Measurements from ENCODE around the gene ATP8A2.
A peak's percentile ranks its signal among the peaks of the same experiment; 100 is the strongest.

ATP8A2 gene

GRCh38 chr13:25958986-25959385, 587.2 kb downstream of the ATP8A2 start:
- Histone ChIP-seq H3K4me1 (ENCODE audit: control insufficient read depth, insufficient read depth, low read length) (no peaks in the 10 kb centered on the region), H3K36me3 (ENCODE audit: control insufficient read depth, insufficient read depth, low read length) (no peaks in the 10 kb centered on the region), H3K27ac (ENCODE audit: low read depth, low read length) (no peak overlapping the region), H3K4me3 (ENCODE audit: low read depth, low read length) (no peak overlapping the region), H3K27me3 (ENCODE audit: control insufficient read depth, insufficient read depth, low read length) (no peaks in the 10 kb centered on the region), H3K9me3 (ENCODE audit: control insufficient read depth, insufficient read depth, low read length) (no peaks in the 10 kb centered on the region), H3K9ac (ENCODE audit: low read depth, low read length) (no peak overlapping the region)

GRCh38 chr13:25961294-25961693, 589.5 kb downstream of the ATP8A2 start:
- Histone ChIP-seq H3K4me3 (ENCODE audit: low read depth, low read length) (no peak overlapping the region), H3K4me1 (ENCODE audit: control insufficient read depth, insufficient read depth, low read length) (no peaks in the 10 kb centered on the region), H3K9me3 (ENCODE audit: control insufficient read depth, insufficient read depth, low read length) (no peaks in the 10 kb centered on the region), H3K9ac (ENCODE audit: low read depth, low read length) (no peak overlapping the region), H3K36me3 (ENCODE audit: control insufficient read depth, insufficient read depth, low read length) (no peaks in the 10 kb centered on the region), H3K27me3 (ENCODE audit: control insufficient read depth, insufficient read depth, low read length) (no peaks in the 10 kb centered on the region), H3K27ac (ENCODE audit: low read depth, low read length) (no peak overlapping the region)

DNA sequence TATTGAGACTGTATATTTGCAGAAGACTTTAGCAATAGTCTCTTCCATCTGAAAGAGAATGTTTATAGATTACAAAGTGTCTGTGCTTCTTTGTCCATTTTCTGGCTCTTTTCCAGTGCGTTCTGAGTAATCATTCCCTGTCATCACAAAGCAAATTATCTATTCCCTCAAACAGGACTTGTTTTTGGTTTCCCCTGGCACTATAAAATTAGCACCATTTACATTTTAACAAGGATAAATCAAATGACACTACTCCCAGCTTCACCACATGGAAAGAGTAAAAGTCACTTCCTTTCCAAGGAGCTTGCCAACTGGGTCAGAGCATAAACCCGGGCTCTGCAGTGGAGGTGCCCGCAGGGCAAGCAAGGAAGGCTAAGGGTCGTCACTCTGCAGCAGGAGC, 591.9 kb downstream of the ATP8A2 start:
- Histone ChIP-seq H3K4me1 (ENCODE audit: control insufficient read depth, insufficient read depth, low read length) (peaks cover 9% of the 10 kb centered on the region; the same call in 1 of the 2 replicates), H3K9me3 (ENCODE audit: control insufficient read depth, insufficient read depth, low read length) (no peaks in the 10 kb centered on the region), H3K36me3 (ENCODE audit: control insufficient read depth, insufficient read depth, low read length) (no peaks in the 10 kb centered on the region), H3K4me3 (ENCODE audit: low read depth, low read length) (no peak overlapping the region), H3K9ac (ENCODE audit: low read depth, low read length) (no peak overlapping the region), H3K27ac (ENCODE audit: low read depth, low read length) (no peak overlapping the region), H3K27me3 (ENCODE audit: control insufficient read depth, insufficient read depth, low read length) (peaks cover 4% of the 10 kb centered on the region; the same call in 1 of the 2 replicates)

GRCh38 chr13:25965596-25965995, 593.8 kb downstream of the ATP8A2 start:
- Histone ChIP-seq H3K36me3 (ENCODE audit: control insufficient read depth, insufficient read depth, low read length) (no peaks in the 10 kb centered on the region), H3K9me3 (ENCODE audit: control insufficient read depth, insufficient read depth, low read length) (no peaks in the 10 kb centered on the region), H3K27me3 (ENCODE audit: control insufficient read depth, insufficient read depth, low read length) (peaks cover 12% of the 10 kb centered on the region; the same call in 1 of the 2 replicates)

GRCh38 chr13:25966086-25966485, 594.3 kb downstream of the ATP8A2 start:
- H3K27ac ChIP-seq (ENCODE audit: low read depth, low read length): no peak overlapping the region
- H3K9ac ChIP-seq (ENCODE audit: low read depth, low read length): no peak overlapping the region
- no peaks in the 10 kb centered on the region for H3K36me3 ChIP-seq (ENCODE audit: control insufficient read depth, insufficient read depth, low read length)
- H3K4me3 ChIP-seq (ENCODE audit: low read depth, low read length): no peak overlapping the region
- peaks cover 19% of the 10 kb centered on the region for H3K4me1 ChIP-seq (ENCODE audit: control insufficient read depth, insufficient read depth, low read length)
- no peaks in the 10 kb centered on the region for H3K9me3 ChIP-seq (ENCODE audit: control insufficient read depth, insufficient read depth, low read length)
- peaks cover 12% of the 10 kb centered on the region; the same call in 1 of the 2 replicates for H3K27me3 ChIP-seq (ENCODE audit: control insufficient read depth, insufficient read depth, low read length)

More at GRCh38 chr13:25965596-25965995, 593.8 kb downstream of the ATP8A2 start:
- Histone ChIP-seq H3K4me3 (ENCODE audit: low read depth, low read length) (no peak overlapping the region), H3K9ac (ENCODE audit: low read depth, low read length) (no peak overlapping the region), H3K4me1 (ENCODE audit: control insufficient read depth, insufficient read depth, low read length) (peaks cover 14% of the 10 kb centered on the region), H3K27ac (ENCODE audit: low read depth, low read length) (no peak overlapping the region)

DNA sequence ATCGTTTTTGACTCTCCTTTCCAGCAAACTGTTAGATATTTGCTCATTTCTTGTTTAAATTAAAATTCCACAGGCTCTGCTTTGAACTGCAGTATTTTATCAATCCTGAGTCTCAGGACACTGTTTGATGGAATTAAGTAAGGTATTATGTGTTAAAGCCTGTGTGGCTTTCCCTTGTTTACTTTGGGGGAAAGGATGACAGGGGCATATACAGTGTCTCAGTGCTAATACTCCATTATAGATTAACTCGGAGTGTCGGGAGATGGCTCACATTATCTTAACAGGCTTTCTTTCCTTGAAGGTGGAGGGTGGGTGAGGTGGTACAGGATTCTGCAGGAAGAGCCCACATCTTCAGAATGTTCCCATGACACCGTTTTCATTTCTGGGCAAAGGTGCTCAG, 595.4 kb downstream of the ATP8A2 start:
- Histone ChIP-seq H3K27me3 (ENCODE audit: control insufficient read depth, insufficient read depth, low read length) (peaks cover 13% of the 10 kb centered on the region; the same call in 1 of the 2 replicates), H3K9ac (ENCODE audit: low read depth, low read length) (no peak overlapping the region), H3K36me3 (ENCODE audit: control insufficient read depth, insufficient read depth, low read length) (no peaks in the 10 kb centered on the region), H3K4me3 (ENCODE audit: low read depth, low read length) (no peak overlapping the region), H3K9me3 (ENCODE audit: control insufficient read depth, insufficient read depth, low read length) (no peaks in the 10 kb centered on the region), H3K4me1 (ENCODE audit: control insufficient read depth, insufficient read depth, low read length) (peaks cover 28% of the 10 kb centered on the region), H3K27ac (ENCODE audit: low read depth, low read length) (no peak overlapping the region)

- Histone ChIP-seq H3K4me1 (ENCODE audit: control insufficient read depth, insufficient read depth, low read length) (peaks cover 48% of the 10 kb centered on the region), H3K9me3 (ENCODE audit: control insufficient read depth, insufficient read depth, low read length) (no peaks in the 10 kb centered on the region), H3K36me3 (ENCODE audit: control insufficient read depth, insufficient read depth, low read length) (no peaks in the 10 kb centered on the region), H3K27ac (ENCODE audit: low read depth, low read length) (peak overlapping the region; percentile 65), H3K27me3 (ENCODE audit: control insufficient read depth, insufficient read depth, low read length) (peaks cover 22% of the 10 kb centered on the region), H3K9ac (ENCODE audit: low read depth, low read length) (no peak overlapping the region), H3K4me3 (ENCODE audit: low read depth, low read length) (no peak overlapping the region)
Observed at GRCh38 chr13:25971047-25971446, 599.3 kb downstream of the ATP8A2 start.

DNA sequence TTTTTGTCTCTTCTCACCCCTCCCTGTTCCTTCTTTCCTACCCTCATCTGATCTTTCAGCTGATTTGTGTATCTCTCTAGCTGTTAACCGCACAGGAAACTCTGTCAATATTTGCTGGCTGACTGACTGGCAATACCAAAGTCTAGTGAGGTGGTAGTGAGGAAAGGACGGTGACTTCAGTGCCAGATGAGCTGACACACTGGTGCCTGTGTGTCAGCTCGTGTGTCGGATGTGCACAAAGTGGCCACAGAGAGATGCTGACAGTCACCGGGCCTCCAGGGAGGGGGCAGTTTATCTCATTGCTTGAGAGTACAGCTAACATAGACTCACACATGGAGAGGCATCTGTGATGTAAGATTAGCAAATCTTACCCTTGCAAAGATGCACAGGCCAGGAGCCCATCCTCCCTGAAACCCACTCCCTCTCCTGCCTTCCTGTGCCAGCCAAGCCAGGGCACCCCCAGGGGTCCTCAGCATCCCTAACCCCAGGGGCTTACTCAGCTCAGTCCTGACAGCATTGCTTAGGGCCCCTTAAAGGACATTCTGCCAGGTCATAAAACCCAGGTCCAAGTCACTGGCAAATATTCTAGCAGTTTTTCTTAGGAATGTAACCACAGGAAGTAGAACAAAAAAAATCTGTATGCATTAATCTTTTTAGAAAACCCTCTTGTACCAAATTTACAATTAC, 599.8 kb downstream of the ATP8A2 start:
- peak overlapping the region; percentile 65 for H3K27ac ChIP-seq (ENCODE audit: low read depth, low read length)
- H3K4me1 ChIP-seq (ENCODE audit: control insufficient read depth, insufficient read depth, low read length): peaks cover 51% of the 10 kb centered on the region
- H3K27me3 ChIP-seq (ENCODE audit: control insufficient read depth, insufficient read depth, low read length): peaks cover 22% of the 10 kb centered on the region
- H3K4me3 ChIP-seq (ENCODE audit: low read depth, low read length): no peak overlapping the region
- H3K9me3 ChIP-seq (ENCODE audit: control insufficient read depth, insufficient read depth, low read length): no peaks in the 10 kb centered on the region
- H3K9ac ChIP-seq (ENCODE audit: low read depth, low read length): no peak overlapping the region
- no peaks in the 10 kb centered on the region for H3K36me3 ChIP-seq (ENCODE audit: control insufficient read depth, insufficient read depth, low read length)

DNA sequence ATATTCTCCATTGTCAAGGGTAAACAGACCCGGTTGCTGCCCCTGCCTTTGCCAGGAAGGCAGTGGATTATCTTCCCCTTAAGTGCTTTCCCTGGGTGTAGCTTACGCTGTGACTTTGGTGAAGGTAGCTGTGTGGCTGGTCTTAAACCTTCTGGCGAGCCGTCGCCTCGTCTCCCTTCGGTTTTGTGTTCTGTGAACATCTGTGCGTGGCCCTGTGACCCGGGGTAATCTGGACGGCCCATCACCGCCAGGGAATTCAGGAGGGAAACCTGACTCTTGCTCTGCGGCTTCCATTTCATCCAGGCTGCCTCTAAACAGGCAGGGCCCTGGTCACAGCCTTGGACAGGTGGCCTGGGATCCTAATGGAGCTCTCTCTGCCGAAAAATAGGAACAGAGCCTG, 601.3 kb downstream of the ATP8A2 start:
- H3K4me1 ChIP-seq (ENCODE audit: control insufficient read depth, insufficient read depth, low read length): peaks cover 57% of the 10 kb centered on the region
- no peaks in the 10 kb centered on the region for H3K36me3 ChIP-seq (ENCODE audit: control insufficient read depth, insufficient read depth, low read length)
- H3K27me3 ChIP-seq (ENCODE audit: control insufficient read depth, insufficient read depth, low read length): peaks cover 19% of the 10 kb centered on the region
- no peak overlapping the region for H3K9ac ChIP-seq (ENCODE audit: low read depth, low read length)
- H3K4me3 ChIP-seq (ENCODE audit: low read depth, low read length): no peak overlapping the region
- no peaks in the 10 kb centered on the region for H3K9me3 ChIP-seq (ENCODE audit: control insufficient read depth, insufficient read depth, low read length)
- H3K27ac ChIP-seq (ENCODE audit: low read depth, low read length): no peak overlapping the region

- Histone ChIP-seq H3K4me3 (ENCODE audit: low read depth, low read length) (no peak overlapping the region), H3K9ac (ENCODE audit: low read depth, low read length) (no peak overlapping the region), H3K36me3 (ENCODE audit: control insufficient read depth, insufficient read depth, low read length) (no peaks in the 10 kb centered on the region), H3K9me3 (ENCODE audit: control insufficient read depth, insufficient read depth, low read length) (no peaks in the 10 kb centered on the region), H3K27ac (ENCODE audit: low read depth, low read length) (no peak overlapping the region), H3K4me1 (ENCODE audit: control insufficient read depth, insufficient read depth, low read length) (peaks cover 61% of the 10 kb centered on the region), H3K27me3 (ENCODE audit: control insufficient read depth, insufficient read depth, low read length) (peaks cover 18% of the 10 kb centered on the region)
Observed at GRCh38 chr13:25973576-25973975, 601.8 kb downstream of the ATP8A2 start.

DNA sequence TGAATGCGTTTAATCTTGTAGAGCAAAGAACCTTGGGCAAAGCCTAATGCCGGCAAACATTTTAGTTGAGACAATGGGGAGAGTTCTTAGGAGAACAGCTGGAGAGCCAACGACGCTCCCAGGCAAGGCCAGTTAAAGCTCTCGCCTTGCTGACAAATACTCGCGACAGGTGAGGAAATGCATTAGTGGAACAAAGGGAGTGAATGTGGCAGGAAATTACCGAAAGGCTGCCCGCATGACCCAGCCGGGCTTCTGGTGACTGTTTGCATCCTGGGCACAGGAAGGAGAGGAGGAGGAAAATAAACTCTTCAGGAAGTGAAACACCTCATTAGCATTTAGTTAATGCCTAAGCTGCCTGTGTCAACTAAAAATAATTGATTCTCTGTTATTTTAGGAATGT, 605.4 kb downstream of the ATP8A2 start:
- peak overlapping the region; percentile 91 for H3K27ac ChIP-seq (ENCODE audit: low read depth, low read length)
- peaks cover 8% of the 10 kb centered on the region for H3K27me3 ChIP-seq (ENCODE audit: control insufficient read depth, insufficient read depth, low read length)
- peaks cover 44% of the 10 kb centered on the region for H3K4me1 ChIP-seq (ENCODE audit: control insufficient read depth, insufficient read depth, low read length)
- H3K9me3 ChIP-seq (ENCODE audit: control insufficient read depth, insufficient read depth, low read length): no peaks in the 10 kb centered on the region
- H3K36me3 ChIP-seq (ENCODE audit: control insufficient read depth, insufficient read depth, low read length): no peaks in the 10 kb centered on the region
- H3K9ac ChIP-seq (ENCODE audit: low read depth, low read length): peak overlapping the region; percentile 51; the same call in 1 of the 2 replicates
- no peak overlapping the region for H3K4me3 ChIP-seq (ENCODE audit: low read depth, low read length)
